Measurements from ENCODE around the gene TRPV4. TPM values are rescaled to one million over a fixed set of nuclear protein-coding genes. Genes with fewer than 3 reads are reported as not detected.

The TRPV4 gene
- total RNA-seq, 4 donors from 2014 or later: 0.13 to 0.82 (median 0.19) TPM; not detected in 1

DNA sequence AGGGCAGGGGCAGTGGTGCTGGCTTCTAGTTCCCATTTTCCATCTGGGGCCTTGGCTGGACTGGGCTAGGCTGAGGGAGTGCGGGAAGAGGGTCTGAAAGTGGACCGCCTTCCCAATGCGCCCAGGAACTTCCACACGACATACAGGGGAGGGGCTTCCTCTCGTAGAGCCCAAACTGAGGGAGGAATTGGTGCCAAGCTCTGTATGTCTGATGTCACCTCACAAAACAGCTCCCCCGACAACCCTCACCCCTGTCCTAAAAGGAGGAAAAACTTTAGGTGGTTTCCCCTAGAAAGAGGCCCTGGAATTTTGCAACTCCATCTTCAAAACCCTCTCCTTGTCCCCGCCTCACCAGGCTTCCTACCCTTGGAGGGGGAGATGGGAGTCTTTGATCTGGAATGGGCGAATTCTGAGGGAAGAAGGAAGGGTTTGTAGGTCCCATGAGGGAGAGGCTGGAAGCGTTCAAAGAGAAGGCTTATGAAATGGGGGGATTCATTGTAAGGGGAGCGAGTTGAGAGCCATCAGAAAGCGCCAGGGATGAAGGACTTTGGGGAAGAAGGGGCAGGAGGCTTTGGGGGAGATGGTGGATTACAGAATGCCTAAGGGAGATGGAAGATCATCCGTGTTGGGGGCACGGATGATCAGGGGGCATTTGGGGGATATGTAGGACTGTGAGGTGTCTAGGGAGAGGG lies 46.3 kb upstream of the TRPV4 start:
- TF ChIP-seq POLR2AphosphoS5 (IDR thresholded peaks at IDR 0.05) (no peak), POLR2A (IDR thresholded peaks at IDR 0.05) (no peak)
- WGBS, 2 donors (ENCODE audit: low coverage in 1 of 2): 0% methylated on average over 4 to 6 of the region's 13 CpGs
- Histone ChIP-seq H3K27me3 (peaks cover 7% of the 10 kb centered on the region), H3K4me3 (peak overlapping the region; percentile 86 to 87), H3K36me3 (no peaks in the 10 kb centered on the region), H3K9me3 (no peaks in the 10 kb centered on the region), H3K27ac (peak overlapping the region; percentile 25 to 86 (median 83)), H3K4me1 (peaks cover 0 to 33% (median 21%) of the 10 kb centered on the region in 3 donors)
- no peak for ATAC-seq

DNA sequence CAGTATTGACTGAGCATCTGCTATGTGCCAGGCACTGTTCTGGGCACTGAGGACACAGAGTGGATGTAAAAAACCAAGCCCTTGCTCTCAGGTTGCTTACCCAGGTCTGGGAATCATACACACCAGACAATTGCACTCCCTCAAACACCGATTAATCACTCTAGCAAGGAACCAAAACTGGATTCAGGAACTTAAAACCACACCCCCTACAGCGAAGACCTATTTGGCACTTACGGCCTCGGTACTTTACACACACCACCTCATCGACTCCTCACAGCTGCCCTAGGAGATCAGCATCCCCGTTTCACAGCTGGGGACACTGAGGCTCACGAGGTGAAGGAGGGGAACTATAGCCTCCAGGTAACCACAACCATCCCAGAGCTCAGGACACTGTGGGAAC lies 45.6 kb upstream of the TRPV4 start:
- Histone ChIP-seq H3K4me1 (peaks cover 0 to 33% (median 21%) of the 10 kb centered on the region in 3 donors), H3K9me3 (no peaks in the 10 kb centered on the region), H3K36me3 (no peaks in the 10 kb centered on the region), H3K4me3 (peak overlapping the region in 1 of 2 donors; percentile 87), H3K27me3 (peaks cover 3% of the 10 kb centered on the region), H3K27ac (peak overlapping the region in 2 of 4 donors; percentile 83 to 86)
- TF ChIP-seq POLR2A (IDR thresholded peaks at IDR 0.05) (no peak), POLR2AphosphoS5 (IDR thresholded peaks at IDR 0.05) (no peak), EP300 (IDR thresholded peaks at IDR 0.05) (no peak)
- TF ChIP-seq, protein P1, sequence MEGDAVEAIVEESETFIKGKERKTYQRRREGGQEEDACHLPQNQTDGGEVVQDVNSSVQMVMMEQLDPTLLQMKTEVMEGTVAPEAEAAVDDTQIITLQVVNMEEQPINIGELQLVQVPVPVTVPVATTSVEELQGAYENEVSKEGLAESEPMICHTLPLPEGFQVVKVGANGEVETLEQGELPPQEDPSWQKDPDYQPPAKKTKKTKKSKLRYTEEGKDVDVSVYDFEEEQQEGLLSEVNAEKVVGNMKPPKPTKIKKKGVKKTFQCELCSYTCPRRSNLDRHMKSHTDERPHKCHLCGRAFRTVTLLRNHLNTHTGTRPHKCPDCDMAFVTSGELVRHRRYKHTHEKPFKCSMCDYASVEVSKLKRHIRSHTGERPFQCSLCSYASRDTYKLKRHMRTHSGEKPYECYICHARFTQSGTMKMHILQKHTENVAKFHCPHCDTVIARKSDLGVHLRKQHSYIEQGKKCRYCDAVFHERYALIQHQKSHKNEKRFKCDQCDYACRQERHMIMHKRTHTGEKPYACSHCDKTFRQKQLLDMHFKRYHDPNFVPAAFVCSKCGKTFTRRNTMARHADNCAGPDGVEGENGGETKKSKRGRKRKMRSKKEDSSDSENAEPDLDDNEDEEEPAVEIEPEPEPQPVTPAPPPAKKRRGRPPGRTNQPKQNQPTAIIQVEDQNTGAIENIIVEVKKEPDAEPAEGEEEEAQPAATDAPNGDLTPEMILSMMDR (IDR thresholded peaks at IDR 0.05): no peak
- no peak for ATAC-seq
- WGBS, 2 donors (ENCODE audit: low coverage in 1 of 2): 62% methylated on average over 4 of the region's 7 CpGs; no CpG with 5 or more reads in 1 of the 2 donors

DNA sequence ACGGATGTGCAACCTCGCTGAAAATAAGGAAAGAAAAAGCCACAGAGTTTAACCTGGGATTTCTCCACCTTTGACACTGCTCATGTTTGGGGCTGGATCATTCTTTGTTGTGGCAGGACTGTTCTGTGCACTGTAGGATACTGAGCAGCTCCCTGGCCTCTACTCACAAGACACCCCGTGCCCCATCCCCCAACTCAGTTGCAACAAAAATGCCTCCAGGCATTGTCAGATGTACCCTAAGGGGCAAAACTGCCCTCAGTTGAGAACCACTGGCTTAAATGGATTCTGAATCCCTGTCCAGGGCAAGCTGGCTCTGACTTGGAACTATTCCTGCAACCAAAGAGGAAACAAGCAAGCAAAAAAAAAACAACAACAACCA lies 45.0 kb upstream of the TRPV4 start:
- H3K4me1 ChIP-seq: peaks cover 0 to 33% (median 21%) of the 10 kb centered on the region in 3 donors
- no peaks in the 10 kb centered on the region for H3K9me3 ChIP-seq
- TF ChIP-seq, protein P1 (IDR thresholded peaks at IDR 0.05): no peak
- TF ChIP-seq POLR2AphosphoS5 (IDR thresholded peaks at IDR 0.05): no peak
- no peak for TF ChIP-seq EP300 (IDR thresholded peaks at IDR 0.05)
- TF ChIP-seq POLR2A (IDR thresholded peaks at IDR 0.05): no peak
- no peak overlapping the region for H3K4me3 ChIP-seq
- H3K27me3 ChIP-seq: no peaks in the 10 kb centered on the region
- WGBS, 2 donors (ENCODE audit: low coverage in 1 of 2): 76 to 85% methylated on average over 2 to 3 of the region's 3 CpGs
- no peak overlapping the region for H3K27ac ChIP-seq
- H3K36me3 ChIP-seq: no peaks in the 10 kb centered on the region
- no peak for ATAC-seq

DNA sequence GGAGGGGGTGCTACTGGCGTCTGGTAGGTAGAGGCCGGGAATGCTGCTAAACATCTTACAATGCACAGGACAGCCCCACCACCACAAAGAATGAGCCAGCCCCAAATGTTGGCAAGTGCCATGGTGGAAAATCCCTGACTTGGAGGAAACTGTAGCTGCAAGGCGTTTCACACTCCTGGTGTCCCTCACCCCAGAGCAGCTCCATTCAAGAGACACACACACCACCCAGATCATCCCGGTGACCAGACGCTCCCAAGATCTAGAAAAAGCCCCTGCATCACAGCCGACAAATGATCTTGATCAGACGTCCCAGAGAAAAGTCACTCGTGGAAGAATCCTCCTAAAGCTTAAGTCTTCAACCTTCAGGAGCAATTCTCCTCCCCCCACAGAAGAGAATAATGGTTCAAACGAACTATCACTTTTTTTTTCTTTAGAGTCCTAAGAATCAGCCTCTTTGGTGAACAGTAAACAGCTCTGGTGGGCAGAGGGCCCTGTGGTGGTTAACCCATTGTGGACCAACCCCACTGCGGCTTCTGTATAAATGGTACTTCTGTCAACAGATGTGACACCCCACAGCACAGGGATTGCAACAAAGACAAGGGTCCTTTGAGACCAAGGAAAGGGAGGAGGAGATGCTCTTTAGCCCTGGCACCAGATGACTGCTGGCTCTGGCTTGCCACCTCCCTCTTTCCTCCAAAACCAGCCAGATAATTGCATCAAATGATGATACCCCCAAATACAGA lies 44.5 kb upstream of the TRPV4 start:
- no peak for ATAC-seq
- peaks cover 0 to under 1% of the 10 kb centered on the region in 2 donors for H3K36me3 ChIP-seq
- WGBS, 2 donors (ENCODE audit: low coverage in 1 of 2): 48 to 62% methylated on average over 9 to 10 of the region's 10 CpGs
- no peak overlapping the region for H3K27ac ChIP-seq
- peaks cover 0 to 33% (median 21%) of the 10 kb centered on the region in 3 donors for H3K4me1 ChIP-seq
- H3K4me3 ChIP-seq: no peak overlapping the region
- no peak for TF ChIP-seq EP300 (IDR thresholded peaks at IDR 0.05)
- TF ChIP-seq POLR2AphosphoS5 (IDR thresholded peaks at IDR 0.05): no peak
- TF ChIP-seq, protein P1 (IDR thresholded peaks at IDR 0.05): no peak
- no peak for TF ChIP-seq POLR2A (IDR thresholded peaks at IDR 0.05)
- no peaks in the 10 kb centered on the region for H3K9me3 ChIP-seq
- H3K27me3 ChIP-seq: no peaks in the 10 kb centered on the region

DNA sequence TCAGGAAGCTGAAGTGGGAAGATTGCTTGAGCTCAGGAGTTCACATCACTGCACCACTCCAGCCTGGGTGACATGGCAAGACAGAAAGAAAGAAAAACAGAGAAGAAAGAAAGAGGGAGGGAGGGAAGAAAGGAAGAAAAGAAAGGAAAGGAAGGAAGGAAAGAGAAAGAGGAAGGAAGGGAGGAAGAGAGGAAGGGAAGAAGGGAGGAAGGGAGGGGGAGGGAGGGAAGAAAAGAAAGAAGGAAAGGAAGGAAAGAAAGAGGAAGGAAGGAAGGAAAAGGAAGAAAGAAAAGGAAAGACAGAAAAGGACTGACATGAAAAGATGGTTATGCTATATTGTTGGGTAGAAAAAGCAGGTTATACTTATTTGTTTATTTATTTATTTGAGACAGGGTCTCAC lies 43.2 kb upstream of the TRPV4 start:
- Histone ChIP-seq H3K4me1 (peaks cover 0 to 45% (median 21%) of the 10 kb centered on the region in 3 donors), H3K27me3 (no peaks in the 10 kb centered on the region), H3K9me3 (no peaks in the 10 kb centered on the region), H3K4me3 (no peak overlapping the region), H3K27ac (no peak overlapping the region), H3K36me3 (peaks cover 0 to 13% of the 10 kb centered on the region in 2 donors)
- ATAC-seq: no peak
- TF ChIP-seq POLR2AphosphoS5 (IDR thresholded peaks at IDR 0.05) (no peak), EP300 (IDR thresholded peaks at IDR 0.05) (no peak), POLR2A (IDR thresholded peaks at IDR 0.05) (no peak)
- TF ChIP-seq, protein P1 (IDR thresholded peaks at IDR 0.05): no peak
